Activated CD4-positive, CD25-positive, alpha-beta regulatory T cell (primary cell): ENCODE data around the gene IL1RL2.

ENCODE experiments used
- DNase-seq, 4 experiments: peaks; one replicate each; lab custom pipeline; 2025; lab: John Stamatoyannopoulos, UW

IL1RL2 gene

GRCh38 chr2:102267774-102268173 lies 81.0 kb downstream of the IL1RL2 start:
- no peak for DNase-seq

- no peak for DNase-seq
Measured at GRCh38 chr2:102268510-102269199, 81.8 kb downstream of the IL1RL2 start.

- no peak for DNase-seq
Measured at GRCh38 chr2:102269200-102269524, 82.3 kb downstream of the IL1RL2 start.

GRCh38 chr2:102271844-102272243 lies 85.0 kb downstream of the IL1RL2 start:
- no peak for DNase-seq

GRCh38 chr2:102273619-102274211 lies 86.9 kb downstream of the IL1RL2 start:
- no peak for DNase-seq

- no peak for DNase-seq
Measured at GRCh38 chr2:102276549-102277201, 89.9 kb downstream of the IL1RL2 start.

GRCh38 chr2:102277202-102277700 lies 90.4 kb downstream of the IL1RL2 start:
- no peak for DNase-seq

- no peak for DNase-seq
Measured at GRCh38 chr2:102278720-102279390, 92.0 kb downstream of the IL1RL2 start.

GRCh38 chr2:102279391-102279735 lies 92.5 kb downstream of the IL1RL2 start:
- no peak for DNase-seq

GRCh38 chr2:102282678-102283091 lies 95.9 kb downstream of the IL1RL2 start:
- no peak for DNase-seq

GRCh38 chr2:102283996-102284395 lies 97.2 kb downstream of the IL1RL2 start:
- DNase-seq: no peak

- DNase-seq: no peak
Measured at GRCh38 chr2:102284611-102285010, 97.8 kb downstream of the IL1RL2 start.

- no peak for DNase-seq
Measured at GRCh38 chr2:102285368-102285767, 98.5 kb downstream of the IL1RL2 start.

GRCh38 chr2:102286041-102286440 lies 99.2 kb downstream of the IL1RL2 start:
- no peak for DNase-seq

GRCh38 chr2:102289129-102289528 lies 102.3 kb downstream of the IL1RL2 start:
- DNase-seq: no peak
